WTC11 (cell line): ENCODE measurements around the gene OR2V1. TPM values are rescaled to one million over a fixed set of nuclear protein-coding genes. Genes with fewer than 3 reads are reported as not detected.

Source experiments
- ATAC-seq: fragments of 200-7000 bp; cut with Tn5 transposase; 2 replicates; pipeline ENCODE4 v1.10.0; 2021; ENCODE audit warnings: mild to moderate bottlenecking, moderate library complexity
- CTCF ChIA-PET: fragments of 300-600 bp; sonication (Branson Sonifier 250); formaldehyde crosslinking; loops from one replicate; lab custom pipeline; 2021; ENCODE audit warnings: antibody characterized with exemption; lab: Charles Lee
- POLR2A ChIA-PET: fragments of 350-600 bp; sonication (Branson Sonifier 250); formaldehyde crosslinking; loops from one replicate; lab custom pipeline; 2021; ENCODE audit warnings: antibody characterized with exemption; lab: Charles Lee
- DNase-seq: peaks from one replicate; pipeline ENCODE4 v3.0.0; 2021; ENCODE audit warnings: low spot score
- H3K27ac Mint-ChIP-seq: 2 replicates; pipeline ENCODE4 v1.8.0; 2021; ENCODE audit warnings: mixed read lengths
- H3K27me3 Mint-ChIP-seq: 2 replicates; pipeline ENCODE4 v1.8.0; 2021; ENCODE audit warnings: low read depth, mild to moderate bottlenecking, moderate library complexity, mixed read lengths
- H3K36me3 Mint-ChIP-seq: 2 replicates; pipeline ENCODE4 v1.8.0; 2021; ENCODE audit warnings: mixed read lengths
- H3K4me1 Mint-ChIP-seq: 2 replicates; pipeline ENCODE4 v1.8.0; 2022; ENCODE audit warnings: mixed read lengths
- H3K4me3 Mint-ChIP-seq: 2 replicates; pipeline ENCODE4 v1.8.0; 2021; ENCODE audit warnings: mild to moderate bottlenecking, moderate library complexity, mixed read lengths
- H3K9me3 Mint-ChIP-seq: 2 replicates; pipeline ENCODE4 v1.8.0; 2021; ENCODE audit warnings: mixed read lengths
- ATF1 ChIP-seq: sonication (generic); formaldehyde crosslinking; IDR thresholded peaks from 2 replicates; pipeline ENCODE4 v1.8.1; 2023; ENCODE audit warnings: mild to moderate bottlenecking, moderate library complexity, missing genetic modification reagents
- FOXK1 ChIP-seq: sonication (generic); formaldehyde crosslinking; IDR thresholded peaks from 2 replicates; pipeline ENCODE4 v1.8.0; 2022; ENCODE audit warnings: mild to moderate bottlenecking, moderate library complexity, missing genetic modification reagents
- HMGA2 ChIP-seq: fragments of 250-450 bp; sonication (Bioruptor Pico); IDR thresholded peaks from 2 replicates; pipeline ENCODE4 v1.4.0; 2021; ENCODE audit warnings: mild to moderate bottlenecking, moderate library complexity
- NFATC4 ChIP-seq: fragments of 250-450 bp; sonication (Bioruptor Pico); IDR thresholded peaks from 2 replicates; pipeline ENCODE4 v1.9.0; 2021; ENCODE audit warnings: mild to moderate bottlenecking
- NR1H2 ChIP-seq: sonication (generic); formaldehyde crosslinking; IDR thresholded peaks from 2 replicates; pipeline ENCODE4 v1.9.0; 2021; ENCODE audit warnings: mild to moderate bottlenecking, moderate library complexity, missing genetic modification reagents
- NR2C2 ChIP-seq: sonication (generic); formaldehyde crosslinking; IDR thresholded peaks from 2 replicates; pipeline ENCODE4 v1.8.0; 2022; ENCODE audit warnings: mild to moderate bottlenecking, missing genetic modification reagents
- RELA ChIP-seq: sonication (generic); formaldehyde crosslinking; IDR thresholded peaks from 2 replicates; pipeline ENCODE4 v1.8.1; 2022; ENCODE audit warnings: missing genetic modification reagents, mild to moderate bottlenecking, borderline replicate concordance
- RORB ChIP-seq: fragments of 250-450 bp; sonication (Bioruptor Pico); IDR thresholded peaks from 2 replicates; pipeline ENCODE4 v1.9.0; 2021; ENCODE audit warnings: mild to moderate bottlenecking
- ZNF138 ChIP-seq: sonication (generic); formaldehyde crosslinking; conservative IDR thresholded peaks from 2 replicates; pipeline ENCODE4 v1.8.1; 2022; ENCODE audit warnings: mild to moderate bottlenecking, moderate library complexity, missing genetic modification reagents
- ZNF219 ChIP-seq: sonication (generic); formaldehyde crosslinking; IDR thresholded peaks from 2 replicates; pipeline ENCODE4 v1.8.0; 2023; ENCODE audit warnings: missing genetic modification reagents, mild to moderate bottlenecking, borderline replicate concordance
- ZNF263 ChIP-seq: sonication (generic); formaldehyde crosslinking; IDR thresholded peaks from 2 replicates; pipeline ENCODE4 v1.8.1; 2022; ENCODE audit warnings: low read depth, mild to moderate bottlenecking, moderate library complexity, missing genetic modification reagents
- ZNF396 ChIP-seq: fragments of 250-450 bp; sonication (Bioruptor Pico); IDR thresholded peaks from 2 replicates; pipeline ENCODE4 v1.8.0; 2021; ENCODE audit warnings: mild to moderate bottlenecking, moderate library complexity, borderline replicate concordance
- ZNF423 ChIP-seq: fragments of 250-450 bp; sonication (Bioruptor Pico); IDR thresholded peaks from 2 replicates; pipeline ENCODE4 v2.1.2; 2022; ENCODE audit warnings: mild to moderate bottlenecking, moderate library complexity
- total RNA-seq: library from RNA; stranded (reverse); gene quantifications from 3 replicates; pipeline ENCODE4 v1.2.3, GENCODE V29; 2021
- TF ChIP-seq, protein P1 (sequence below): sonication (generic); formaldehyde crosslinking; IDR thresholded peaks from 2 replicates; pipeline ENCODE4 v1.8.0; 2022; ENCODE audit warnings: missing genetic modification reagents
- TF ChIP-seq, protein P2 (sequence below): sonication (generic); formaldehyde crosslinking; IDR thresholded peaks from 2 replicates; pipeline ENCODE4 v1.8.1; 2023; ENCODE audit warnings: mild to moderate bottlenecking, missing genetic modification reagents, moderate library complexity
- TF ChIP-seq, protein P3 (sequence below): sonication (generic); formaldehyde crosslinking; IDR thresholded peaks from 2 replicates; pipeline ENCODE4 v1.8.1; 2022; ENCODE audit warnings: low read depth, mild to moderate bottlenecking, moderate library complexity, missing genetic modification reagents, borderline replicate concordance
- TF ChIP-seq, protein P4 (sequence below): fragments of 200-600 bp; IDR thresholded peaks from 2 replicates; pipeline ENCODE4 v1.8.0; 2022; ENCODE audit warnings: antibody characterized with exemption
- TF ChIP-seq, protein P5 (sequence below): sonication (generic); formaldehyde crosslinking; IDR thresholded peaks from 2 replicates; pipeline ENCODE4 v1.8.0; 2022; ENCODE audit warnings: mild to moderate bottlenecking, missing genetic modification reagents
- TF ChIP-seq, protein P6 (sequence below): sonication (generic); formaldehyde crosslinking; IDR thresholded peaks from 2 replicates; pipeline ENCODE4 v1.8.1; 2022; ENCODE audit warnings: mild to moderate bottlenecking, missing genetic modification reagents, moderate library complexity, borderline replicate concordance
- TF ChIP-seq, protein P7 (sequence below): fragments of 250-450 bp; sonication (Bioruptor Pico); IDR thresholded peaks from 2 replicates; pipeline ENCODE4 v2.1.2; 2022; ENCODE audit warnings: mild to moderate bottlenecking, moderate library complexity

Gene OR2V1
- total RNA-seq, 1 experiment from 2014 or later, result not detected

DNA sequence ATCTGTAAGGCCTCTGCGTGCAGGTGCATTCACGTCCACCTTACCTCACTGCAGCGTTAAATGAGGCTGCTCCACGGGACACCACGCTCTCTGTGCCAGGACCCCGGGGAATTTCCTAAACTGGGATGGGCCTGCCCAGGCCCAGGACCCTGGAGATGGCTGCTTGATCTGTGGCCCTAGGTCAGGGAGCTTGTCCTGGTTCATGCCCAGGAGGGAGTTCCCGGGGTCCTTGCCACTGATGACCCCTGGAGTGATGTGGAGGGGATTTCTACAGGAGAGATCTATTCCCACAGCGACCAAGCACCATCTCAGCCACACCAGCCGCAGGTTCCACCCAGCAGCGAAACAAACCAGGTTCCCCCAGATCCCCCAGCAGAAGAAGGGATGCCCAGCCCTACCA, 3.5 kb downstream of the OR2V1 start:
- DNase-seq (no peak), ATAC-seq (no peak)
- no peak overlapping the region for H3K27ac Mint-ChIP-seq
- peaks cover 11% of the 10 kb centered on the region; the same call in 1 of the 2 replicates for H3K9me3 Mint-ChIP-seq
- H3K4me1 Mint-ChIP-seq, result no peaks in the 10 kb centered on the region
- CTCF ChIA-PET, result no interaction called here
- H3K4me3 Mint-ChIP-seq, result no peak overlapping the region
- peaks cover 12% of the 10 kb centered on the region for H3K27me3 Mint-ChIP-seq
- TF ChIP-seq ZNF396 (CRISPR knock-in tag) (no peak), ZNF263 (CRISPR knock-in tag) (no peak), ATF1 (CRISPR knock-in tag) (no peak), RELA (no peak), ZNF138 (CRISPR knock-in tag) (no peak), FOXK1 (no peak), NFATC4 (CRISPR knock-in tag) (no peak), ZNF423 (CRISPR knock-in tag) (no peak)
- TF ChIP-seq, protein P1, sequence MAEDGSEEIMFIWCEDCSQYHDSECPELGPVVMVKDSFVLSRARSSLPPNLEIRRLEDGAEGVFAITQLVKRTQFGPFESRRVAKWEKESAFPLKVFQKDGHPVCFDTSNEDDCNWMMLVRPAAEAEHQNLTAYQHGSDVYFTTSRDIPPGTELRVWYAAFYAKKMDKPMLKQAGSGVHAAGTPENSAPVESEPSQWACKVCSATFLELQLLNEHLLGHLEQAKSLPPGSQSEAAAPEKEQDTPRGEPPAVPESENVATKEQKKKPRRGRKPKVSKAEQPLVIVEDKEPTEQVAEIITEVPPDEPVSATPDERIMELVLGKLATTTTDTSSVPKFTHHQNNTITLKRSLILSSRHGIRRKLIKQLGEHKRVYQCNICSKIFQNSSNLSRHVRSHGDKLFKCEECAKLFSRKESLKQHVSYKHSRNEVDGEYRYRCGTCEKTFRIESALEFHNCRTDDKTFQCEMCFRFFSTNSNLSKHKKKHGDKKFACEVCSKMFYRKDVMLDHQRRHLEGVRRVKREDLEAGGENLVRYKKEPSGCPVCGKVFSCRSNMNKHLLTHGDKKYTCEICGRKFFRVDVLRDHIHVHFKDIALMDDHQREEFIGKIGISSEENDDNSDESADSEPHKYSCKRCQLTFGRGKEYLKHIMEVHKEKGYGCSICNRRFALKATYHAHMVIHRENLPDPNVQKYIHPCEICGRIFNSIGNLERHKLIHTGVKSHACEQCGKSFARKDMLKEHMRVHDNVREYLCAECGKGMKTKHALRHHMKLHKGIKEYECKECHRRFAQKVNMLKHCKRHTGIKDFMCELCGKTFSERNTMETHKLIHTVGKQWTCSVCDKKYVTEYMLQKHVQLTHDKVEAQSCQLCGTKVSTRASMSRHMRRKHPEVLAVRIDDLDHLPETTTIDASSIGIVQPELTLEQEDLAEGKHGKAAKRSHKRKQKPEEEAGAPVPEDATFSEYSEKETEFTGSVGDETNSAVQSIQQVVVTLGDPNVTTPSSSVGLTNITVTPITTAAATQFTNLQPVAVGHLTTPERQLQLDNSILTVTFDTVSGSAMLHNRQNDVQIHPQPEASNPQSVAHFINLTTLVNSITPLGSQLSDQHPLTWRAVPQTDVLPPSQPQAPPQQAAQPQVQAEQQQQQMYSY, result no peak
- TF ChIP-seq, protein P2, sequence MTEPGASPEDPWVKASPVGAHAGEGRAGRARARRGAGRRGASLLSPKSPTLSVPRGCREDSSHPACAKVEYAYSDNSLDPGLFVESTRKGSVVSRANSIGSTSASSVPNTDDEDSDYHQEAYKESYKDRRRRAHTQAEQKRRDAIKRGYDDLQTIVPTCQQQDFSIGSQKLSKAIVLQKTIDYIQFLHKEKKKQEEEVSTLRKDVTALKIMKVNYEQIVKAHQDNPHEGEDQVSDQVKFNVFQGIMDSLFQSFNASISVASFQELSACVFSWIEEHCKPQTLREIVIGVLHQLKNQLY (CRISPR knock-in tag), result no peak
- TF ChIP-seq, protein P3, sequence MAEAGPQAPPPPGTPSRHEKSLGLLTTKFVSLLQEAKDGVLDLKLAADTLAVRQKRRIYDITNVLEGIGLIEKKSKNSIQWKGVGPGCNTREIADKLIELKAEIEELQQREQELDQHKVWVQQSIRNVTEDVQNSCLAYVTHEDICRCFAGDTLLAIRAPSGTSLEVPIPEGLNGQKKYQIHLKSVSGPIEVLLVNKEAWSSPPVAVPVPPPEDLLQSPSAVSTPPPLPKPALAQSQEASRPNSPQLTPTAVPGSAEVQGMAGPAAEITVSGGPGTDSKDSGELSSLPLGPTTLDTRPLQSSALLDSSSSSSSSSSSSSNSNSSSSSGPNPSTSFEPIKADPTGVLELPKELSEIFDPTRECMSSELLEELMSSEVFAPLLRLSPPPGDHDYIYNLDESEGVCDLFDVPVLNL (CRISPR knock-in tag), result no peak
- TF ChIP-seq, protein P4, sequence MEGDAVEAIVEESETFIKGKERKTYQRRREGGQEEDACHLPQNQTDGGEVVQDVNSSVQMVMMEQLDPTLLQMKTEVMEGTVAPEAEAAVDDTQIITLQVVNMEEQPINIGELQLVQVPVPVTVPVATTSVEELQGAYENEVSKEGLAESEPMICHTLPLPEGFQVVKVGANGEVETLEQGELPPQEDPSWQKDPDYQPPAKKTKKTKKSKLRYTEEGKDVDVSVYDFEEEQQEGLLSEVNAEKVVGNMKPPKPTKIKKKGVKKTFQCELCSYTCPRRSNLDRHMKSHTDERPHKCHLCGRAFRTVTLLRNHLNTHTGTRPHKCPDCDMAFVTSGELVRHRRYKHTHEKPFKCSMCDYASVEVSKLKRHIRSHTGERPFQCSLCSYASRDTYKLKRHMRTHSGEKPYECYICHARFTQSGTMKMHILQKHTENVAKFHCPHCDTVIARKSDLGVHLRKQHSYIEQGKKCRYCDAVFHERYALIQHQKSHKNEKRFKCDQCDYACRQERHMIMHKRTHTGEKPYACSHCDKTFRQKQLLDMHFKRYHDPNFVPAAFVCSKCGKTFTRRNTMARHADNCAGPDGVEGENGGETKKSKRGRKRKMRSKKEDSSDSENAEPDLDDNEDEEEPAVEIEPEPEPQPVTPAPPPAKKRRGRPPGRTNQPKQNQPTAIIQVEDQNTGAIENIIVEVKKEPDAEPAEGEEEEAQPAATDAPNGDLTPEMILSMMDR, result no peak
- H3K36me3 Mint-ChIP-seq, result no peaks in the 10 kb centered on the region
- POLR2A ChIA-PET, result no interaction called here

DNA sequence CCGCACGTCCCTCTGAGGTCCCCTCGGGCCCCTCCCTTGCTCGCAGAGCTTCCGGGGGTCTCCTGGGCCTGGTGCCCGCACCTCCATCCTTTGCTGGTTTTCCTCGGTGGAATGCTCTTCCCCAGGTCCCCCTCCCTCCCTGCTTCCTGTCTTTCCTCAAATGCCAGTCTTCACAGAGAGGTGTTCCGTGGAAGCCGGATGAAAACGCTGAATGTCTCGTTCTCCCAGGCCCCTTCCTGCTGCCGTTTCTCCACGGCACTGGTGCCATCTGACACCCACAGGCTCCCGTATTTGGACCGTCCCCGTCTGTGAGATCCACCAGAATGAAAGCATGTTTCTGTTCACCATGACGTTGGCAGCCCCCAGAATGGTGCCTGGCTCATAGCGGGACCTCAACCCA, 4.1 kb downstream of the OR2V1 start:
- Mint-ChIP-seq H3K27ac (no peak overlapping the region), H3K4me3 (no peak overlapping the region)

More for the DNA sequence above, 4.1 kb downstream of the OR2V1 start:
- DNase-seq (no peak), ATAC-seq (no peak)
- ChIA-PET POLR2A (no interaction called here), CTCF (no interaction called here)
- peaks cover 13% of the 10 kb centered on the region for H3K27me3 Mint-ChIP-seq
- H3K36me3 Mint-ChIP-seq, result no peaks in the 10 kb centered on the region
- no peaks in the 10 kb centered on the region for H3K4me1 Mint-ChIP-seq
- TF ChIP-seq, protein P5, sequence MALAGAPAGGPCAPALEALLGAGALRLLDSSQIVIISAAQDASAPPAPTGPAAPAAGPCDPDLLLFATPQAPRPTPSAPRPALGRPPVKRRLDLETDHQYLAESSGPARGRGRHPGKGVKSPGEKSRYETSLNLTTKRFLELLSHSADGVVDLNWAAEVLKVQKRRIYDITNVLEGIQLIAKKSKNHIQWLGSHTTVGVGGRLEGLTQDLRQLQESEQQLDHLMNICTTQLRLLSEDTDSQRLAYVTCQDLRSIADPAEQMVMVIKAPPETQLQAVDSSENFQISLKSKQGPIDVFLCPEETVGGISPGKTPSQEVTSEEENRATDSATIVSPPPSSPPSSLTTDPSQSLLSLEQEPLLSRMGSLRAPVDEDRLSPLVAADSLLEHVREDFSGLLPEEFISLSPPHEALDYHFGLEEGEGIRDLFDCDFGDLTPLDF (CRISPR knock-in tag), result no peak
- TF ChIP-seq NR1H2 (CRISPR knock-in tag) (no peak), ZNF396 (CRISPR knock-in tag) (no peak), FOXK1 (no peak), NR2C2 (CRISPR knock-in tag) (no peak), ZNF219 (CRISPR knock-in tag) (no peak), RORB (CRISPR knock-in tag) (no peak), ZNF263 (CRISPR knock-in tag) (no peak), HMGA2 (no peak)
- TF ChIP-seq, protein P6, sequence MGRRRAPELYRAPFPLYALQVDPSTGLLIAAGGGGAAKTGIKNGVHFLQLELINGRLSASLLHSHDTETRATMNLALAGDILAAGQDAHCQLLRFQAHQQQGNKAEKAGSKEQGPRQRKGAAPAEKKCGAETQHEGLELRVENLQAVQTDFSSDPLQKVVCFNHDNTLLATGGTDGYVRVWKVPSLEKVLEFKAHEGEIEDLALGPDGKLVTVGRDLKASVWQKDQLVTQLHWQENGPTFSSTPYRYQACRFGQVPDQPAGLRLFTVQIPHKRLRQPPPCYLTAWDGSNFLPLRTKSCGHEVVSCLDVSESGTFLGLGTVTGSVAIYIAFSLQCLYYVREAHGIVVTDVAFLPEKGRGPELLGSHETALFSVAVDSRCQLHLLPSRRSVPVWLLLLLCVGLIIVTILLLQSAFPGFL, result no peak
- TF ChIP-seq, protein P7, sequence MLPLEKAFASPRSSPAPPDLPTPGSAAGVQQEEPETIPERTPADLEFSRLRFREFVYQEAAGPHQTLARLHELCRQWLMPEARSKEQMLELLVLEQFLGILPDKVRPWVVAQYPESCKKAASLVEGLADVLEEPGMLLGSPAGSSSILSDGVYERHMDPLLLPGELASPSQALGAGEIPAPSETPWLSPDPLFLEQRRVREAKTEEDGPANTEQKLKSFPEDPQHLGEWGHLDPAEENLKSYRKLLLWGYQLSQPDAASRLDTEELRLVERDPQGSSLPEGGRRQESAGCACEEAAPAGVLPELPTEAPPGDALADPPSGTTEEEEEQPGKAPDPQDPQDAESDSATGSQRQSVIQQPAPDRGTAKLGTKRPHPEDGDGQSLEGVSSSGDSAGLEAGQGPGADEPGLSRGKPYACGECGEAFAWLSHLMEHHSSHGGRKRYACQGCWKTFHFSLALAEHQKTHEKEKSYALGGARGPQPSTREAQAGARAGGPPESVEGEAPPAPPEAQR (CRISPR knock-in tag), result no peak
- peaks cover 11% of the 10 kb centered on the region; the same call in 1 of the 2 replicates for H3K9me3 Mint-ChIP-seq
